ENCODE results near the gene ADGRB3. TPM values are rescaled to one million over a fixed set of nuclear protein-coding genes. Genes with fewer than 3 reads are reported as not detected.

Gene ADGRB3
- total RNA-seq, 2 experiments from 2014 or later, result not detected

DNA sequence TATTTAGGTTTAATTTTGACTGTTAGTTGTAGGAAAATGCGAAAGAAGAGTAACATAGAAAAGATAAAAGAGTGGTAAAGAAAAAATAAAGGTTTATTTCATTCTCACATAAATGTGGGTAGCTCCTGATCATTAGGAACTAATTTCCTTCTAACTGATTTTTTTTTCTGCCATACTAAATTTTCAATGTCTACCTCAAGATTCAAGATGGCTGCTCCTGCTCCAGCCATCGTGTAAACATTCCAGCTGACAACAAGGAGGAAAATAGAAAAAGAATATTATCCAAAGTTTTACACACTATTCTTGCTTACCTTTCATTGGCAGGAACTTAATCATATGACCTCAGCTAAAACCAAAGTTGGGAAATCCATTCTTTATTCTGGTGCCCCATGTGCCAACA lies 673.5 kb downstream of the ADGRB3 start:
- CTCF ChIA-PET (ENCODE audit: unreplicated experiment), result interaction anchor here (0.5 kb wide), 1 partner anchor 36 kb away, joined by 3 read pairs; no protein-coding TSS in a partner anchor
- POLR2A ChIA-PET, result interaction anchor here (1.2 kb wide), 1 partner anchor 115 kb away, joined by 4 read pairs; no protein-coding TSS in a partner anchor

GRCh38 chr6:69311888-69312287 lies 676.8 kb downstream of the ADGRB3 start:
- Histone ChIP-seq H3K4me2 (ENCODE audit: low read length) (no peak overlapping the region), H3K27ac (ENCODE audit: low read depth, low read length, poor library complexity, severe bottlenecking) (no peak overlapping the region), H3K9me2 (ENCODE audit: insufficient read depth, low read length) (no peaks in the 10 kb centered on the region), H3K79me2 (ENCODE audit: insufficient read depth, low read depth, low read length) (no peaks in the 10 kb centered on the region), H2AFZ (ENCODE audit: low read length) (no peak overlapping the region), H3K9me3 (ENCODE audit: low read length) (no peaks in the 10 kb centered on the region), H4K20me1 (ENCODE audit: insufficient read depth, low read length) (no peaks in the 10 kb centered on the region), H3K4me3 (ENCODE audit: low read depth, low read length, poor library complexity, severe bottlenecking) (no peak overlapping the region), H3K4me1 (ENCODE audit: insufficient read depth, low read length, poor library complexity, severe bottlenecking) (no peaks in the 10 kb centered on the region), H3K36me3 (ENCODE audit: insufficient read depth, low read length) (no peaks in the 10 kb centered on the region)
- TF ChIP-seq, protein P1, sequence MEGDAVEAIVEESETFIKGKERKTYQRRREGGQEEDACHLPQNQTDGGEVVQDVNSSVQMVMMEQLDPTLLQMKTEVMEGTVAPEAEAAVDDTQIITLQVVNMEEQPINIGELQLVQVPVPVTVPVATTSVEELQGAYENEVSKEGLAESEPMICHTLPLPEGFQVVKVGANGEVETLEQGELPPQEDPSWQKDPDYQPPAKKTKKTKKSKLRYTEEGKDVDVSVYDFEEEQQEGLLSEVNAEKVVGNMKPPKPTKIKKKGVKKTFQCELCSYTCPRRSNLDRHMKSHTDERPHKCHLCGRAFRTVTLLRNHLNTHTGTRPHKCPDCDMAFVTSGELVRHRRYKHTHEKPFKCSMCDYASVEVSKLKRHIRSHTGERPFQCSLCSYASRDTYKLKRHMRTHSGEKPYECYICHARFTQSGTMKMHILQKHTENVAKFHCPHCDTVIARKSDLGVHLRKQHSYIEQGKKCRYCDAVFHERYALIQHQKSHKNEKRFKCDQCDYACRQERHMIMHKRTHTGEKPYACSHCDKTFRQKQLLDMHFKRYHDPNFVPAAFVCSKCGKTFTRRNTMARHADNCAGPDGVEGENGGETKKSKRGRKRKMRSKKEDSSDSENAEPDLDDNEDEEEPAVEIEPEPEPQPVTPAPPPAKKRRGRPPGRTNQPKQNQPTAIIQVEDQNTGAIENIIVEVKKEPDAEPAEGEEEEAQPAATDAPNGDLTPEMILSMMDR (conservative IDR thresholded peaks at IDR 0.05; ENCODE audit: low read length), result no peak
- TF ChIP-seq EZH2phosphoT487 (IDR thresholded peaks at IDR 0.05; ENCODE audit: borderline replicate concordance, low read depth, low read length), result no peak
- intact Hi-C loops (cut with micrococcal nuclease; ENCODE audit: unreplicated experiment), result no loop called here
- CTCF ChIA-PET (ENCODE audit: unreplicated experiment), result no interaction called here
- DNase-seq (ENCODE audit: low spot score), result no peak
- BruUV-seq (replicated peaks), result no TSS peak
- POLR2A ChIA-PET, result interaction anchor here (0.5 to 0.6 kb wide), 3 partner anchors 71 to 638 kb away, joined by 3 to 5 read pairs (median 4); no protein-coding TSS in a partner anchor

More for the DNA sequence above, 673.5 kb downstream of the ADGRB3 start:
- Histone ChIP-seq H3K36me3 (ENCODE audit: insufficient read depth, low read length) (no peaks in the 10 kb centered on the region), H3K27ac (ENCODE audit: low read depth, low read length, poor library complexity, severe bottlenecking) (no peak overlapping the region), H3K9me2 (ENCODE audit: insufficient read depth, low read length) (no peaks in the 10 kb centered on the region), H3K4me3 (ENCODE audit: low read depth, low read length, poor library complexity, severe bottlenecking) (no peak overlapping the region), H2AFZ (ENCODE audit: low read length) (no peak overlapping the region), H3K4me2 (ENCODE audit: low read length) (no peak overlapping the region), H3K9me3 (ENCODE audit: low read length) (no peaks in the 10 kb centered on the region), H3K79me2 (ENCODE audit: insufficient read depth, low read depth, low read length) (no peaks in the 10 kb centered on the region), H4K20me1 (ENCODE audit: insufficient read depth, low read length) (no peaks in the 10 kb centered on the region), H3K4me1 (ENCODE audit: insufficient read depth, low read length, poor library complexity, severe bottlenecking) (no peaks in the 10 kb centered on the region)
- DNase-seq (ENCODE audit: low spot score), result no peak
- intact Hi-C loops (cut with micrococcal nuclease; ENCODE audit: unreplicated experiment), result no loop called here
- TF ChIP-seq, protein P1 (conservative IDR thresholded peaks at IDR 0.05; ENCODE audit: low read length), result no peak
- TF ChIP-seq EZH2phosphoT487 (IDR thresholded peaks at IDR 0.05; ENCODE audit: borderline replicate concordance, low read depth, low read length), result no peak
- no TSS peak for BruUV-seq (replicated peaks)

DNA sequence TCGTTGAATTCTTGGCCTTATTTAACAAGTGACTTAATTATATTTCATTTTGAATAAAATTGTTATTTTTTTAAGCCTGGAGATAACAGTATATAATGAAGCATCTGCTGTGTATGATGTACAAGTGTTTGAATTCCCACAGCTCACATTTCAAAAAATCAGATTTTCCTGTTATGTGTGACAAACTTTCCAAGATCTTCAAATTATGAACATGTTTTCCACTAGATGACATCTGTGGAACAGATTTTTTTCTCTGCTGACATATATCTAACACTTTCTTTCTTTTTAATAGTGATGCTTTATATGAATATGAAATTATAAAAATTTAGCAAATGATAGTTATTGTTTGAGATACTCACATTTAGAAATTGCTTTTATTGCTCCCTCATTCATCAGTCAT lies 678.9 kb downstream of the ADGRB3 start:
- H2AFZ ChIP-seq (ENCODE audit: low read length), result no peak overlapping the region
- ChIA-PET CTCF (ENCODE audit: unreplicated experiment) (no interaction called here), POLR2A (no interaction called here)
- no peaks in the 10 kb centered on the region for H3K36me3 ChIP-seq (ENCODE audit: insufficient read depth, low read length)
- no peak overlapping the region for H3K4me3 ChIP-seq (ENCODE audit: low read depth, low read length, poor library complexity, severe bottlenecking)
- BruUV-seq (replicated peaks), result no TSS peak
- no peaks in the 10 kb centered on the region for H3K9me2 ChIP-seq (ENCODE audit: insufficient read depth, low read length)
- intact Hi-C loops (cut with micrococcal nuclease; ENCODE audit: unreplicated experiment), result no loop called here
- H3K4me1 ChIP-seq (ENCODE audit: insufficient read depth, low read length, poor library complexity, severe bottlenecking), result no peaks in the 10 kb centered on the region
- H3K9me3 ChIP-seq (ENCODE audit: low read length), result no peaks in the 10 kb centered on the region
- no peak for DNase-seq (ENCODE audit: low spot score)
- no peak overlapping the region for H3K27ac ChIP-seq (ENCODE audit: low read depth, low read length, poor library complexity, severe bottlenecking)
- H4K20me1 ChIP-seq (ENCODE audit: insufficient read depth, low read length), result no peaks in the 10 kb centered on the region
- H3K4me2 ChIP-seq (ENCODE audit: low read length), result no peak overlapping the region
- H3K79me2 ChIP-seq (ENCODE audit: insufficient read depth, low read depth, low read length), result no peaks in the 10 kb centered on the region
- TF ChIP-seq, protein P1 (conservative IDR thresholded peaks at IDR 0.05; ENCODE audit: low read length), result no peak
- no peak for TF ChIP-seq EZH2phosphoT487 (IDR thresholded peaks at IDR 0.05; ENCODE audit: borderline replicate concordance, low read depth, low read length)

Data from OCI-LY7 (cell line).